ENCODE results near the gene CBX8.

DNA sequence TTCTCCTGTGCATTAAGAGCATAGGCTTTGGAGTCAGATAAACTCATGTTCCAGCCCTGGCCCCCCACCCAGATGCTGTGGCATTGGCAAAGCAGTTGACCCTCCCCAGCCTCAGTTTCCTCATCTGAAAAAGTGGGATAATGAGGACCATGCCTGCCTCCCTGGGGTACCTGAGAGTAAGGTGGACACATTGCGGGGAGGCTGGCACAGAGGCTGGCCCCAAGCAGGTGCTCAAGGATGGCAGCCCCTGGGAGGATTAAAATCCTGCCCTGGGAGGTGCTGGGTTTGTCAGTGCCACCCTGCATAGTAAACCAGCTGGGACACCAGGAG lies 54.3 kb downstream of the CBX8 start:
- TF ChIP-seq, protein P1, sequence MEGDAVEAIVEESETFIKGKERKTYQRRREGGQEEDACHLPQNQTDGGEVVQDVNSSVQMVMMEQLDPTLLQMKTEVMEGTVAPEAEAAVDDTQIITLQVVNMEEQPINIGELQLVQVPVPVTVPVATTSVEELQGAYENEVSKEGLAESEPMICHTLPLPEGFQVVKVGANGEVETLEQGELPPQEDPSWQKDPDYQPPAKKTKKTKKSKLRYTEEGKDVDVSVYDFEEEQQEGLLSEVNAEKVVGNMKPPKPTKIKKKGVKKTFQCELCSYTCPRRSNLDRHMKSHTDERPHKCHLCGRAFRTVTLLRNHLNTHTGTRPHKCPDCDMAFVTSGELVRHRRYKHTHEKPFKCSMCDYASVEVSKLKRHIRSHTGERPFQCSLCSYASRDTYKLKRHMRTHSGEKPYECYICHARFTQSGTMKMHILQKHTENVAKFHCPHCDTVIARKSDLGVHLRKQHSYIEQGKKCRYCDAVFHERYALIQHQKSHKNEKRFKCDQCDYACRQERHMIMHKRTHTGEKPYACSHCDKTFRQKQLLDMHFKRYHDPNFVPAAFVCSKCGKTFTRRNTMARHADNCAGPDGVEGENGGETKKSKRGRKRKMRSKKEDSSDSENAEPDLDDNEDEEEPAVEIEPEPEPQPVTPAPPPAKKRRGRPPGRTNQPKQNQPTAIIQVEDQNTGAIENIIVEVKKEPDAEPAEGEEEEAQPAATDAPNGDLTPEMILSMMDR (IDR thresholded peaks at IDR 0.05) = no peak
- no peak for TF ChIP-seq POLR2A (IDR thresholded peaks at IDR 0.05)

Data from body of pancreas (tissue), 4 donors.